WTC11 (cell line): ENCODE measurements around the gene SUPV3L1. TPM values are rescaled to one million over a fixed set of nuclear protein-coding genes. Genes with fewer than 3 reads are reported as not detected.
"Not testable (repeated sequence)": the region's sequence is repeated elsewhere in the genome, so short reads cannot be mapped to it uniquely, and the experiment has no call there.

ENCODE experiments used
- ATAC-seq: fragments of 200-7000 bp; cut with Tn5 transposase; 2 replicates; pipeline ENCODE4 v1.10.0; 2021; ENCODE audit warnings: mild to moderate bottlenecking, moderate library complexity
- CTCF ChIA-PET: fragments of 300-600 bp; sonication (Branson Sonifier 250); formaldehyde crosslinking; loops from one replicate; lab custom pipeline; 2021; ENCODE audit warnings: antibody characterized with exemption; lab: Charles Lee
- POLR2A ChIA-PET: fragments of 350-600 bp; sonication (Branson Sonifier 250); formaldehyde crosslinking; loops from one replicate; lab custom pipeline; 2021; ENCODE audit warnings: antibody characterized with exemption; lab: Charles Lee
- DNase-seq: peaks from one replicate; pipeline ENCODE4 v3.0.0; 2021; ENCODE audit warnings: low spot score
- H3K27ac Mint-ChIP-seq: 2 replicates; pipeline ENCODE4 v1.8.0; 2021; ENCODE audit warnings: mixed read lengths
- H3K27me3 Mint-ChIP-seq: 2 replicates; pipeline ENCODE4 v1.8.0; 2021; ENCODE audit warnings: low read depth, mild to moderate bottlenecking, moderate library complexity, mixed read lengths
- H3K36me3 Mint-ChIP-seq: 2 replicates; pipeline ENCODE4 v1.8.0; 2021; ENCODE audit warnings: mixed read lengths
- H3K4me1 Mint-ChIP-seq: 2 replicates; pipeline ENCODE4 v1.8.0; 2022; ENCODE audit warnings: mixed read lengths
- H3K4me3 Mint-ChIP-seq: 2 replicates; pipeline ENCODE4 v1.8.0; 2021; ENCODE audit warnings: mild to moderate bottlenecking, moderate library complexity, mixed read lengths
- H3K9me3 Mint-ChIP-seq: 2 replicates; pipeline ENCODE4 v1.8.0; 2021; ENCODE audit warnings: mixed read lengths
- ARID4B ChIP-seq: sonication (generic); formaldehyde crosslinking; IDR thresholded peaks from 2 replicates; pipeline ENCODE4 v1.8.0; 2023; ENCODE audit warnings: missing genetic modification reagents, mild to moderate bottlenecking, borderline replicate concordance
- CBFB ChIP-seq: sonication (generic); formaldehyde crosslinking; IDR thresholded peaks from 2 replicates; pipeline ENCODE4 v1.8.1; 2022; ENCODE audit warnings: mild to moderate bottlenecking, low read depth, missing genetic modification reagents
- CREB1 ChIP-seq: sonication (generic); formaldehyde crosslinking; IDR thresholded peaks from 2 replicates; pipeline ENCODE4 v1.8.0; 2023; ENCODE audit warnings: mild to moderate bottlenecking, missing genetic modification reagents
- EMX1 ChIP-seq: fragments of 250-450 bp; sonication (Bioruptor Pico); IDR thresholded peaks from 2 replicates; pipeline ENCODE4 v1.8.0; 2021; ENCODE audit warnings: mild to moderate bottlenecking
- ETV6 ChIP-seq: sonication (generic); formaldehyde crosslinking; IDR thresholded peaks from 2 replicates; pipeline ENCODE4 v1.8.1; 2022; ENCODE audit warnings: mild to moderate bottlenecking, missing genetic modification reagents
- FOXJ3 ChIP-seq: sonication (generic); formaldehyde crosslinking; IDR thresholded peaks from 2 replicates; pipeline ENCODE4 v1.9.0; 2021; ENCODE audit warnings: missing genetic modification reagents, mild to moderate bottlenecking, borderline replicate concordance
- MXD4 ChIP-seq: fragments of 250-450 bp; sonication (Bioruptor Pico); IDR thresholded peaks from 2 replicates; pipeline ENCODE4 v1.8.0; 2021; ENCODE audit warnings: mild to moderate bottlenecking, moderate library complexity, borderline replicate concordance
- NFE2L1 ChIP-seq: sonication (generic); formaldehyde crosslinking; IDR thresholded peaks from 2 replicates; pipeline ENCODE4 v1.8.1; 2023; ENCODE audit warnings: missing genetic modification reagents
- NR1H2 ChIP-seq: sonication (generic); formaldehyde crosslinking; IDR thresholded peaks from 2 replicates; pipeline ENCODE4 v1.9.0; 2021; ENCODE audit warnings: mild to moderate bottlenecking, moderate library complexity, missing genetic modification reagents
- NR3C1 ChIP-seq: sonication (generic); formaldehyde crosslinking; conservative IDR thresholded peaks from 2 replicates; pipeline ENCODE4 v1.8.1; 2023; ENCODE audit warnings: low read depth, mild to moderate bottlenecking, missing genetic modification reagents
- PRRX2 ChIP-seq: fragments of 250-450 bp; sonication (Bioruptor Pico); IDR thresholded peaks from 2 replicates; pipeline ENCODE4 v1.8.0; 2021; ENCODE audit warnings: mild to moderate bottlenecking
- RELA ChIP-seq: sonication (generic); formaldehyde crosslinking; IDR thresholded peaks from 2 replicates; pipeline ENCODE4 v1.8.1; 2022; ENCODE audit warnings: missing genetic modification reagents, mild to moderate bottlenecking, borderline replicate concordance
- RORB ChIP-seq: fragments of 250-450 bp; sonication (Bioruptor Pico); IDR thresholded peaks from 2 replicates; pipeline ENCODE4 v1.9.0; 2021; ENCODE audit warnings: mild to moderate bottlenecking
- SMAD3 ChIP-seq: sonication (generic); formaldehyde crosslinking; IDR thresholded peaks from 2 replicates; pipeline ENCODE4 v1.8.0; 2022; ENCODE audit warnings: missing genetic modification reagents, mild to moderate bottlenecking, borderline replicate concordance
- SMAD4 ChIP-seq: sonication (generic); formaldehyde crosslinking; IDR thresholded peaks from 2 replicates; pipeline ENCODE4 v1.8.0; 2022; ENCODE audit warnings: mild to moderate bottlenecking, missing genetic modification reagents
- TCF7 ChIP-seq: sonication (generic); formaldehyde crosslinking; IDR thresholded peaks from 2 replicates; pipeline ENCODE4 v1.8.0; 2022; ENCODE audit warnings: mild to moderate bottlenecking, low read depth, missing genetic modification reagents, moderate library complexity
- USF1 ChIP-seq: sonication (generic); formaldehyde crosslinking; IDR thresholded peaks from 2 replicates; pipeline ENCODE4 v1.8.0; 2022; ENCODE audit warnings: mild to moderate bottlenecking, missing genetic modification reagents
- ZBTB21 ChIP-seq: sonication (generic); formaldehyde crosslinking; IDR thresholded peaks from 2 replicates; pipeline ENCODE4 v1.8.1; 2023; ENCODE audit warnings: mild to moderate bottlenecking, missing genetic modification reagents, borderline replicate concordance
- ZBTB43 ChIP-seq: sonication (generic); formaldehyde crosslinking; IDR thresholded peaks from 2 replicates; pipeline ENCODE4 v1.8.1; 2023; ENCODE audit warnings: mild to moderate bottlenecking, missing genetic modification reagents
- ZNF219 ChIP-seq: sonication (generic); formaldehyde crosslinking; IDR thresholded peaks from 2 replicates; pipeline ENCODE4 v1.8.0; 2023; ENCODE audit warnings: missing genetic modification reagents, mild to moderate bottlenecking, borderline replicate concordance
- ZNF232 ChIP-seq: sonication (generic); formaldehyde crosslinking; IDR thresholded peaks from 2 replicates; pipeline ENCODE4 v1.8.0; 2022; ENCODE audit warnings: mild to moderate bottlenecking, missing genetic modification reagents
- ZNF281 ChIP-seq: sonication (generic); formaldehyde crosslinking; IDR thresholded peaks from 2 replicates; pipeline ENCODE4 v1.8.0; 2023; ENCODE audit warnings: mild to moderate bottlenecking, missing genetic modification reagents
- ZNF425 ChIP-seq: fragments of 250-450 bp; sonication (Bioruptor Pico); conservative IDR thresholded peaks from 2 replicates; pipeline ENCODE4 v1.9.0; 2021; ENCODE audit warnings: mild to moderate bottlenecking
- total RNA-seq: library from RNA; stranded (reverse); gene quantifications from 3 replicates; pipeline ENCODE4 v1.2.3, GENCODE V29; 2021

The SUPV3L1 gene
- total RNA-seq, 1 experiment from 2014 or later = 41.2 TPM

GRCh38 chr10:69250041-69250440, 70.0 kb downstream of the SUPV3L1 start:
- ChIA-PET CTCF (no interaction called here), POLR2A (no interaction called here)
- Mint-ChIP-seq H3K27me3 (no peaks in the 10 kb centered on the region), H3K4me1 (peaks cover 3% of the 10 kb centered on the region), H3K4me3 (no peak overlapping the region), H3K27ac (no peak overlapping the region), H3K9me3 (no peaks in the 10 kb centered on the region), H3K36me3 (no peaks in the 10 kb centered on the region)
- DNase-seq (no peak), ATAC-seq (no peak)
- TF ChIP-seq TCF7 (CRISPR knock-in tag) (no peak), PRRX2 (CRISPR knock-in tag) (no peak), EMX1 (CRISPR knock-in tag) (no peak), NR3C1 (CRISPR knock-in tag) (no peak), MXD4 (CRISPR knock-in tag) (no peak), SMAD4 (CRISPR knock-in tag) (no peak), CBFB (no peak), FOXJ3 (CRISPR knock-in tag) (no peak), NR1H2 (CRISPR knock-in tag) (no peak), CREB1 (CRISPR knock-in tag) (no peak), NFE2L1 (CRISPR knock-in tag) (no peak)
- TF ChIP-seq, all 79 proteins: peak for 0

- H3K4me1 Mint-ChIP-seq, POLR2A ChIA-PET, H3K36me3 Mint-ChIP-seq, H3K27ac Mint-ChIP-seq, CTCF ChIA-PET, H3K27me3 Mint-ChIP-seq, DNase-seq, ATAC-seq, H3K4me3 Mint-ChIP-seq, H3K9me3 Mint-ChIP-seq: not testable (repeated sequence)
These were observed 71.4 kb downstream of the SUPV3L1 start for GRCh38 chr10:69251417-69251816.

- DNase-seq = no peak
- ChIA-PET POLR2A (no interaction called here), CTCF (interaction anchor here (1.4 kb wide), 1 partner anchor 14 kb away, joined by 6 read pairs; no protein-coding TSS in a partner anchor)
- Mint-ChIP-seq H3K4me3 (no peak overlapping the region), H3K27me3 (no peaks in the 10 kb centered on the region), H3K9me3 (no peaks in the 10 kb centered on the region), H3K36me3 (no peaks in the 10 kb centered on the region), H3K4me1 (peaks cover 3% of the 10 kb centered on the region), H3K27ac (no peak overlapping the region)
- TF ChIP-seq ARID4B (CRISPR knock-in tag) = no peak
- no peak for TF ChIP-seq ZBTB43 (CRISPR knock-in tag)
- no peak for TF ChIP-seq PRRX2 (CRISPR knock-in tag)
- TF ChIP-seq ZNF219 = no peak
- no peak for TF ChIP-seq ZNF425
- TF ChIP-seq ZNF281 (CRISPR knock-in tag) = no peak
- no peak for TF ChIP-seq NR1H2 (CRISPR knock-in tag)
- no peak for TF ChIP-seq RORB (CRISPR knock-in tag)
- TF ChIP-seq ETV6 (CRISPR knock-in tag) = no peak
- TF ChIP-seq USF1 = no peak
- TF ChIP-seq SMAD3 (CRISPR knock-in tag) = no peak
- no peak for TF ChIP-seq RELA (CRISPR knock-in tag)
- TF ChIP-seq ZBTB21 = no peak
- no peak for TF ChIP-seq ZNF232 (CRISPR knock-in tag)
- no peak for ATAC-seq
These were observed 73.1 kb downstream of the SUPV3L1 start for GRCh38 chr10:69253171-69253570.
